Medulla oblongata (tissue), 1 donor: ENCODE data around the gene CPLX4.
"Not testable (repeated sequence)": the region's sequence is repeated elsewhere in the genome, so short reads cannot be mapped to it uniquely, and the experiment has no call there.

ENCODE experiments used
- DNase-seq: peaks from one replicate; pipeline ENCODE4 v3.0.0-alpha.2; 2015; ENCODE audit errors: extremely low spot score

Gene CPLX4

GRCh38 chr18:59271606-59272220 is 46.7 kb downstream of the CPLX4 start:
- no peak for DNase-seq

GRCh38 chr18:59270689-59271257 is 47.7 kb downstream of the CPLX4 start:
- DNase-seq, result no peak

DNA sequence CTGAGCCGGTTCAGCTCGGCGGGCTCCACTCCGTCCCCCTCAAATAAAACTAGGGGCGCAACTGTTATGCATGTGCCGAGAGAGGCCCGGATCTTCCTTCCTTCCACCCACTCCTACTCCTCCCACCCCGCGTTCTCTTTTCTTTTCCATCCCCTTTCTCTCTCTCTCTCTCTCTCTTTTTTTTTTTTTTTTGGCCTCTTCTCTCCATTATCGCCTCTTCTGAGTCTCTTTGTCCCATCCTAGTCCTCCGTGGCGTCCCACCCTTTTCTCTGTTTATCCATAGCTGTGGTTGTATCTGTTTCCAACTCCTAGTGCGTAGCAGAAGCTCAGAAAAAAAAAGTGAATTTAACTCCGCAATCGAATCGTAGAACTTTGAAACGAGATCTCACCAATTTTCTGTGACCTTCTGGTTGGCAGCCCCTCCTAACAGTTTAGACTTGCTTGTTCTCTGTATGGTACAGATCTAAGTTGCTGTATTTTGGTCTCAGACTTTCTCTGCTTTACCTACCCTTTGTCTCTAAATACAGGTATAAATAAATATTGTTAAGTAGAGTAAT is 48.8 kb downstream of the CPLX4 start:
- no peak for DNase-seq

DNA sequence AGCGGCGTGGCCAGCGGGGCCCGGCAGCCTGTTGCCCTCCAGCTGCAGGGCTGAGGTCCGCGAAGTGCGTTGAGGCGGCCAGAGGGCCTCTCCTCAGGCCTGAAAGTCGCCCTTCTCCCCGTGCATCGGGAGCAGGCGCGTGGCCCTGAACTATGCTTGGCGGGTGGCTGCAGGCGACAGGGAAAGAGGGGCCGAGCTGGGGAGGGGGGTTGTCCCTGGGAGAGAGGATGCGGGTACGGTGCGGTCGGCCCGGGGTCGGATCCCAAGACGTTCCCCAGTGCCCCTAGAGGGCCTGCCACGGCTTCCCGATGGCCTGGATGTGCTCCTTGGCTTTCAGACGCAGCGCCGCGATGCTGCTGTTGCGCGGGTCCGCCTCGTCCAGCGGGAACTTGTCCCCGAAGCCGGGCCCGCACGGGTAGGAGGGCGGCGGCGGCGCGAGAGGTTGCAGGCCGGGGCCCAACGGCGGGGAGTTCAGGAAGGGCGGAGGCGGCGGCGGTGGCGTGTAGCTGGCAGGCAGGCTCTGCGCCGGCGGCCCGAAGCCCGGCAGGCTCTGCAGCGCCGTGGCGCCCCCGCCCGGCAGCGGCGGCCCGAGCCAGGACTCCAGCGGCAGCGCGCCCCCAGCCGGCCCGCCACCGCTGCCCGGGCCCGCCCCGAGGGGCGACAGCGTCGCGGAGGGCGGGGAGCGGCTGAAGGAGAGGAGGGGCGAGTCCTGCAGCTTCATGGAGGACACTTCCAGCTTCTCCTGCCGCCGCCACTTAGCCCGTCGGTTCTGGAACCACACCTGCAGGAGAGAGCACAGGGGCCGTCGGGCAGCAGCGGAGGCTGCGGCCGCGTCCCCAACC is 49.5 kb downstream of the CPLX4 start:
- DNase-seq, result no peak

DNA sequence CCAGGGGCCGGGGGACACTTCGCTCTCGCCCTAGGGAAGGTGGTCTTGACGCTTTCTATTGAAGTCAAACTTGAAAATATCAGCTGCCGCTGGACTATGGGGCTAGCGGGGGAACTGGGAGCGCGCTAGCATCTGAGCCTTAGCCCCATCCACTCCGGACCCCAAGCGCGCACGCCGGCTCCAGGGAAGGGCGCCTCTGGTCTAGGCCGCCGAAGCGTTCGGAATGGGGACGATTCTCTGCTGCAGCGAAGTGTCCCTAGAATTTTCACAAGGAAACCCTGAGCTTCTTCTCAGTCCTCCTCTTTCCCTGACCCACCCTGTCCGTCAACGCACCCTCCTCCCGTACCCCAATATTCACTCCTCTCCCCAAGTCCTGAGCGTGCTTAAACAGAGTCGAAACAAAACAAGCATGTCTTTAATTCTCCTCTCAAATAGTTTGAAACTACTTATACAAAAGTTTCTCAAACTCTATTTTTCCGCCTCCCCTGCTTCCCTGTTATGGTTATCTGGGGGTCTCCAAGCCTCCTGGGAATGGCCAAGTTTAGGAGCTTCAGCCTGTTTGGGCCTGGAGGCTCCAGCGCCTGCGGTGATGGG is 50.2 kb downstream of the CPLX4 start:
- no peak for DNase-seq

- no peak for DNase-seq
Observed at GRCh38 chr18:59267503-59268126, 50.8 kb downstream of the CPLX4 start.

DNA sequence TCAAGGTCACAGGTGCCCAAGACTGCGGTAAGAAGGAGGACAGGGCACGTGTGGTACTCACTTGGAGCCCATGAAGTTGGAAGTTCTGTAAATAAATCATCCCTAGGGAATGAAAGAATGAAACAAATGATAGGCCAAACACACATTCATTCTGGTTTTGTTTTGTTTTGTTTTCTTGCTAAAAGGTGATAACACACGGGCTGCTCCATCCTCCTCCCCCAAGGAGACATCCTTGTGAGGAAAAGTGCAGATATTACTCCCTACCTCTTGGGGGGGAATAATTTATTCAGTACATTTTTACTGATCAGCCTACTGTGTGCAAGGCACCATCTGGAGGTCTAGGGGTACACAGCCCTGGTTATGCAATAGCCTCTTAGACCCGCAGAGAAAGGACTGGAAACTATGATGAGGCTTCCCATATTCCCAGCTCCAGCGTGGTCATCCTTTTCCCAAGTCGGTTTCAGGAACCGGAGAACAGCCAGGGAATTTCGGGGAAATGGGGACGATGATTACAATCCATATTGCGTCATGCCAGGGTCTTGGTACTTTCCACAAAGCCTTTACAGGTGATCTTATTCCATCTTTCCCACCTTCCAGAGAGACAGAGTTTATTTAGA is 51.5 kb downstream of the CPLX4 start:
- DNase-seq, result no peak

GRCh38 chr18:59266459-59266858 is 52.0 kb downstream of the CPLX4 start:
- DNase-seq, result no peak

DNA sequence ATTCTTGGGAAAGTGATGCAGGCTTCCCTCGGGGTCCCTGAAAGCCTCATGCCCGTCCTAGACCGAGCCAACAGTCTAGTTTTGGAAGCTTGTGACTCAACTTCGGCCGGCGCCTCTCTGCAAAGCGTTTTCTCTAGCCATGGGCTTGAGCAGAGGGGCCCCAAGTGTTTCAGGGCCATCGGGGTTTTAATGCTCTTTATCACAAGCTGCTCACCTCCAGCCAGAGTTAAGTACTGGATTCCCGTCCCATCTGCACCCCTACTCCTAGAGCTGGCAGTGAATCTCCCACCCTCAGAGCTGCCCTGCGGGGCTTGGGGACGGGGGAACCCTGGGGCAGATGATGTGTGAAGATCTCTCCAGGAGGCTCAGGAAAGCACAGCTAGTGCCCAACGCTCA is 52.5 kb downstream of the CPLX4 start:
- DNase-seq, result no peak

DNA sequence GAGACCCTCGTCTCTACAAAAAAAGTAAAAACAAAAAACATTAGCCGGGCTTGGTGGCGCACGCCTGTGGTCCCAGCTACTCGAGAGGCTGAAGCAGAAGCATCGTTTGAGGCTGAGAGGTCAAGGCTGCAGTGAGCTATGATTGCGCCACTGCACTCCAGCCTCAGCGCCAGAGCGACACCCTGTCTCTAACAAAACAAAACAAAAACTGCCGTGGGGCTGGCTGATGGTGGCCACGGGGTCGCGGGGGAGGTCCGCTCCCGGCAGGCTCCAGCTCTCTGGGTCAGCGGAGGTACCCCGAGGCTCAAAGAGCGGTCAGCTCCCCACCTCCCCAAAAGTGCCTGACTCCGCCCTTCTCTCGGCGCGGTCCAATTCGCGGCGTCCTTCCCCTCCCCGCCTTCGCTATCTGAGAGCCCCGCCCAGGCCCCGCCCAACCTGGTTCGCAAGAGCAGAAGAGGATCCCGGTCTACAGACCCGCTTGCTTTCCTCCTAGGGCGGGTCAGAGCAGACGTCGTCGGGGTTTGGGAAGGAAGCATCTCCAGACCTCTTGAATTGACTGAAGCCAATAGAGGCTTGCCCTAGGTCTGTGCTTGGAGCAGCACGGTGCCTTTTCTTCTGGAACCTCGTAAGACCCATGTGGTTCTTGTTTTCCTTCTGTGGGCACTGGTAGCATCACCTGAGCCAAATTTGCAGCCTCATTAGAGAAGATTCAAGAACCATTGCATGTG is 53.0 kb downstream of the CPLX4 start:
- DNase-seq, result no peak

GRCh38 chr18:59264651-59265245 is 53.7 kb downstream of the CPLX4 start:
- no peak for DNase-seq

- no peak for DNase-seq
Observed at GRCh38 chr18:59264121-59264571, 54.3 kb downstream of the CPLX4 start.

- DNase-seq, result no peak
Observed at GRCh38 chr18:59263661-59264060, 54.8 kb downstream of the CPLX4 start.

DNA sequence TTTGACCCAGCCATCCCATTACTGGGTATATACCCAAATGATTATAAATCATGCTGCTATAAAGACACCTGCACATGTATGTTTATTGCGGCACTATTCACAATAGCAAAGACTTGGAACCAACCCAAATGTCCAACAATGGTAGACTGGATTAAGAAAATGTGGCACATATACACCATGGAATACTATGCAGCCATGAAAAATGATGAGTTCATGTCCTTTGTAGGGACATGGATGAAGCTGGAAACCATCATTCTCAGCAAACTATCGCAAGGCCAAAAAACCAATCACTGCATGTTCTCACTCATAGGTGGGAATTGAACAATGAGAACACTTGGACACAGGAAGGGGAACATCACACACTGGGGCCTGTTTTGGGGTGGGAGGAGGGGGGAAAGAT is 56.2 kb downstream of the CPLX4 start:
- not testable (repeated sequence) for DNase-seq

- not testable (repeated sequence) for DNase-seq
Observed at GRCh38 chr18:59261842-59262241, 56.6 kb downstream of the CPLX4 start.

- DNase-seq, result not testable (repeated sequence)
Observed at GRCh38 chr18:59255491-59255890, 63.0 kb downstream of the CPLX4 start.

DNA sequence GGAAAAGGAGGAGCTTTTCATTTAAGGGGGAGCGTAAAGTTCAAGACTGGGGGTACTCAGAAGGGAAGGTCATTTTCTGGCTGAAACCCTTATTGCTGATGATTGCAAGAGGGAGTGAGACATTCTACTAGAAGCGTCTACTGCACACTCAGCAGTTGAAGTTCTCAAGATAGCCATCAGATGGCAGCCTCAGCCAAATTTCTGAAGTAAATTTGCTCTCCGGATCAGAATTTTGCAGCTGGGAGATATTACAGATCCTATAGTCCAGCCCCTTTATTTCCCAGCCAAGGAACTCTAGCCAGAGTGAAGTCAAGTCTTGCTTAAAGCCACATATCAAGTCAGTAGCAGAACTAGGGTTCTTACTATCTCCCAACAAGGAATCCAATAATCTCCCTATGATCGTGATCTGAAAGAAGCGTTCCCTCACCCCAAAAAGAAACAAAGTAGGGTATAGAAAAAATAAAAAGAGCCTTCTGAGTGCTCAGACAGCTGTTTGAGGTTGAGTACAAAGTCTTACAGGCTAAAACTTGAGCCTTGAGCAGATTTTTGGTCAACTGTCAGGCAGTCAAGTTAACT is 69.2 kb downstream of the CPLX4 start:
- peak; percentile 78 for DNase-seq

- no peak for DNase-seq
Observed at GRCh38 chr18:59246796-59247195, 71.7 kb downstream of the CPLX4 start.
